Peyer's patch (tissue), 4 donors: ENCODE results near the gene TAF12. TPM values are rescaled to one million over a fixed set of nuclear protein-coding genes. Genes with fewer than 3 reads are reported as not detected.

Source experiments
- DNase-seq, 3 donors: peaks; one replicate each; pipeline ENCODE4 v3.0.0-alpha.2; 2017 to 2019
- H3K27ac ChIP-seq, 4 donors: fragments of 200-600 bp; sonication (generic); one replicate each; pipeline ENCODE4 v1.5.1; 2016 to 2019
- H3K27me3 ChIP-seq, 2 donors: fragments of 200-600 bp; sonication (generic); one replicate each; pipeline ENCODE4 v1.5.1; 2019
- H3K36me3 ChIP-seq, 3 donors: fragments of 200-600 bp; sonication (generic); one replicate each; pipeline ENCODE4 v1.5.1; 2016 to 2019
- H3K4me1 ChIP-seq, 4 donors: fragments of 200-600 bp; sonication (generic); one replicate each; pipeline ENCODE4 v1.5.1; 2016 to 2019
- H3K4me3 ChIP-seq, 4 donors: fragments of 200-600 bp; sonication (generic); 1 replicate in 3 of 4; 2 replicates in 1 of 4; pipeline ENCODE4 v1.5.1; 2016 to 2019; ENCODE audit warnings: mild to moderate bottlenecking in 1 of 4
- H3K9me3 ChIP-seq, 4 donors: fragments of 200-600 bp; sonication (generic); one replicate each; pipeline ENCODE4 v1.5.1; 2016 to 2019; ENCODE audit warnings: mild to moderate bottlenecking in 1 of 4
- POLR2A ChIP-seq, 2 donors: fragments of 450-650 bp; IDR thresholded peaks; one replicate each; pipeline ENCODE4 v1.5.1; 2017; ENCODE audit warnings: antibody characterized with exemption in 2 of 2, mild to moderate bottlenecking in 2 of 2, moderate library complexity in 2 of 2
- small RNA-seq, 2 donors: library from RNA; depleted of rRNA; stranded (forward); fragments of <200 nt; gene quantifications; one replicate each; pipeline ENCODE3, GENCODE V24; 2016
- total RNA-seq, 4 donors: library from RNA; depleted of rRNA; stranded (reverse); fragments of >200 nt; gene quantifications; one replicate each; pipeline ENCODE4 v1.1.0, GENCODE V29; 2016
- TF ChIP-seq, protein P1 (sequence below), 6 experiments: fragments of 450-650 bp in 4 of 6; fragments of 200-600 bp in 2 of 6; sonication (generic) in 1 of 6; IDR thresholded peaks; one replicate each; pipeline ENCODE4 v1.5.1; 2017 to 2019; ENCODE audit warnings: antibody characterized with exemption in 6 of 6, mild to moderate bottlenecking in 3 of 6, moderate library complexity in 1 of 6

The TAF12 gene
- total RNA-seq, 4 donors from 2014 or later: 12.2 to 34.7 (median 14.6) TPM

DNA sequence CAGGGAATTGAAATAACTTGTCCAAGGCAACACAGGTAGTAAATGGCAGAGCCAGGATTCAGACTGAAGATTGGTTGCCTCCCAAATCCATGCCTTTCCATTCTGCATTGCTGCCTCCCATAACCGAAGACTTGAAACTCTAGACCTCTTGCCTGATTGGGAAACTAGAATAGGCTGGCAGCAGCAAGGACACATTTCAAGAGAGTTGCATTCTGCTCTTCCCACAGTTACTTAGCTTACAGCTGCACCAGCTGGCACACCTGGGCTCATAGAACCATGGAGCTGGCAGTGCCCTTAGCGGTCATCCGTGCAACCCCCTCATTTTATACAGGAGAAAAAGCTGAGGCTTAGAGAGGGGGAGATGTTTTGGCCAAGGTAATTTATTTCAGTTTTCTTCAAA, 82.0 kb downstream of the TAF12 start:
- DNase-seq: no peak
- TF ChIP-seq, protein P1, sequence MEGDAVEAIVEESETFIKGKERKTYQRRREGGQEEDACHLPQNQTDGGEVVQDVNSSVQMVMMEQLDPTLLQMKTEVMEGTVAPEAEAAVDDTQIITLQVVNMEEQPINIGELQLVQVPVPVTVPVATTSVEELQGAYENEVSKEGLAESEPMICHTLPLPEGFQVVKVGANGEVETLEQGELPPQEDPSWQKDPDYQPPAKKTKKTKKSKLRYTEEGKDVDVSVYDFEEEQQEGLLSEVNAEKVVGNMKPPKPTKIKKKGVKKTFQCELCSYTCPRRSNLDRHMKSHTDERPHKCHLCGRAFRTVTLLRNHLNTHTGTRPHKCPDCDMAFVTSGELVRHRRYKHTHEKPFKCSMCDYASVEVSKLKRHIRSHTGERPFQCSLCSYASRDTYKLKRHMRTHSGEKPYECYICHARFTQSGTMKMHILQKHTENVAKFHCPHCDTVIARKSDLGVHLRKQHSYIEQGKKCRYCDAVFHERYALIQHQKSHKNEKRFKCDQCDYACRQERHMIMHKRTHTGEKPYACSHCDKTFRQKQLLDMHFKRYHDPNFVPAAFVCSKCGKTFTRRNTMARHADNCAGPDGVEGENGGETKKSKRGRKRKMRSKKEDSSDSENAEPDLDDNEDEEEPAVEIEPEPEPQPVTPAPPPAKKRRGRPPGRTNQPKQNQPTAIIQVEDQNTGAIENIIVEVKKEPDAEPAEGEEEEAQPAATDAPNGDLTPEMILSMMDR (IDR thresholded peaks at IDR 0.05): no peak
- no peak for TF ChIP-seq POLR2A (IDR thresholded peaks at IDR 0.05)
- H3K9me3 ChIP-seq: no peaks in the 10 kb centered on the region
- no peaks in the 10 kb centered on the region for H3K27me3 ChIP-seq
- H3K4me1 ChIP-seq: no peaks in the 10 kb centered on the region
- H3K4me3 ChIP-seq: no peak overlapping the region
- H3K36me3 ChIP-seq: peaks cover 0 to 95% (median 3%) of the 10 kb centered on the region in 3 donors
- no peak overlapping the region for H3K27ac ChIP-seq

Small RNA genes within 50 kb of the gene (small RNA-seq; reads per million reads assigned to genes)
- gene RF00422 (0 reads per million in 2 donors), gene RNU11 (0 reads per million in 2 donors), gene SNORA16A (0 reads per million in 2 donors), gene SNORA44 (0 reads per million in 2 donors), gene SNORA61 (0 reads per million in 2 donors), gene SNORD99 (40,376 to 48,005 reads per million in 2 donors)

Other genes with a start within 250 kb of the TAF12 start
- gene RCC1, start 137.0 kb downstream of the TAF12 start, total RNA-seq: 10 to 100 TPM; 18.2 to 66.8 (median 25.8) TPM
- gene TRNAU1AP, start 90.0 kb downstream of the TAF12 start, total RNA-seq: 10 to 100 TPM; 12.3 to 48.7 (median 25.4) TPM
- gene RAB42, start 50.8 kb downstream of the TAF12 start, total RNA-seq: 1 to 10 TPM; 1.8 to 6.6 (median 4.6) TPM
- gene RNU11, start 5.5 kb upstream of the TAF12 start, total RNA-seq: not detected
- gene GMEB1, start 25.7 kb upstream of the TAF12 start, total RNA-seq: 10 to 100 TPM; 11.0 to 15.7 (median 11.8) TPM
- 10 to 100 TPM; 36.3 to 54.1 (median 46.6) TPM for gene YTHDF2, start 93.9 kb upstream of the TAF12 start, total RNA-seq
- gene OPRD1, start 169.1 kb upstream of the TAF12 start, total RNA-seq: under 1 TPM in 1 of 4 donors, not detected in 3; 0.18 TPM